HepG2 (cell line): ENCODE data around the gene UNKL. TPM values are rescaled to one million over a fixed set of nuclear protein-coding genes. Genes with fewer than 3 reads are reported as not detected.

ENCODE experiments used
- ATAC-seq: fragments of 200-7000 bp; cut with Tn5 transposase; 3 replicates; pipeline ENCODE4 v1.9.1; 2020; ENCODE audit warnings: mild to moderate bottlenecking, moderate library complexity
- BruUV-seq: library from RNA; stranded (reverse); fragments of 400-500 nt; replicated peaks from 2 replicates; lab custom pipeline; 2021; lab: Mats Ljungman, UMichigan
- CTCF ChIA-PET: fragments of 300-600 bp; formaldehyde crosslinking; extraction: SDS; loops from one replicate; lab custom pipeline; 2021; ENCODE audit warnings: low total read pairs, inconsistent platforms, low intra/inter-chr PET ratio; lab: Yijun Ruan, JAX
- POLR2A ChIA-PET: fragments of 350-600 bp; sonication (Branson Sonifier 250); formaldehyde crosslinking; loops from one replicate; lab custom pipeline; 2020; ENCODE audit warnings: antibody characterized with exemption, inconsistent platforms; lab: Yijun Ruan, JAX
- DNase-seq: peaks from one replicate; pipeline ENCODE4 v3.0.0-alpha.2; 2015; ENCODE audit warnings: low spot score
- FAIRE-seq: peaks from 3 replicates; lab custom pipeline; 2011; peaks lifted over from hg19 to GRCh38; lab: Jason Lieb, UNC
- H2AFZ ChIP-seq: one replicate; pipeline ENCODE4 v1.6.1; 2011; ENCODE audit warnings: low read length, inconsistent platforms
- H3K27ac ChIP-seq: fragments of 300-600 bp; 3 replicates; pipeline ENCODE4 v1.8.0; 2011; ENCODE audit warnings: mixed run types, mild to moderate bottlenecking, mixed read lengths, low read length, inconsistent platforms; ENCODE audit not compliant: insufficient read depth; ENCODE audit errors: extremely low read length
- H3K27me3 ChIP-seq, 2 experiments: fragments of 200-600 bp in 1 of 2; 2 replicates in 1 of 2; 3 replicates in 1 of 2; pipeline versions ENCODE4 v1.6.0 to v1.8.0; 2011; ENCODE audit warnings: low read length in 2 of 2, mild to moderate bottlenecking in 2 of 2, moderate library complexity in 2 of 2, inconsistent platforms in 1 of 2; ENCODE audit not compliant: insufficient read depth in 2 of 2, control insufficient read depth in 1 of 2
- H3K36me3 ChIP-seq, 2 experiments: fragments of 200-600 bp in 1 of 2; replicated peaks in 1 of 2; 2 replicates in 1 of 2; 3 replicates in 1 of 2; pipeline versions ENCODE4 v1.5.1 to v1.8.0; 2011; ENCODE audit warnings: low read length in 2 of 2, inconsistent platforms in 1 of 2; ENCODE audit not compliant: insufficient read depth in 2 of 2, control insufficient read depth in 1 of 2
- H3K4me1 ChIP-seq: 2 replicates; pipeline ENCODE4 v1.5.1; 2012; ENCODE audit warnings: low read length, inconsistent platforms; ENCODE audit not compliant: insufficient read depth
- H3K4me2 ChIP-seq: 2 replicates; pipeline ENCODE4 v1.6.0; 2011; ENCODE audit warnings: low read depth, low read length, inconsistent platforms
- H3K4me3 ChIP-seq, 3 experiments: fragments of 200-600 bp in 1 of 3; sonication (generic), shearing (Covaris generic) in 1 of 3; replicated peaks in 1 of 3; 2 replicates each; pipeline ENCODE4 v1.5.1; 2011 to 2016; ENCODE audit warnings: low read length in 3 of 3, inconsistent platforms in 2 of 3, low read depth in 2 of 3, mild to moderate bottlenecking in 2 of 3, control low read depth in 1 of 3, mixed read lengths in 1 of 3; ENCODE audit not compliant: insufficient read depth in 1 of 3
- H3K79me2 ChIP-seq: one replicate; pipeline ENCODE4 v1.6.1; 2011; ENCODE audit warnings: low read length, inconsistent platforms; ENCODE audit not compliant: insufficient read depth
- H3K9ac ChIP-seq: 2 replicates; pipeline ENCODE4 v1.6.0; 2011; ENCODE audit warnings: mild to moderate bottlenecking, low read depth, low read length, inconsistent platforms; ENCODE audit not compliant: insufficient read depth
- H3K9me3 ChIP-seq: 2 replicates; pipeline ENCODE4 v1.5.1; 2012; ENCODE audit warnings: mild to moderate bottlenecking, low read length
- H4K20me1 ChIP-seq: 2 replicates; pipeline ENCODE4 v1.6.0; 2011; ENCODE audit warnings: inconsistent platforms, mild to moderate bottlenecking, low read length, moderate library complexity; ENCODE audit not compliant: insufficient read depth
- EP300 ChIP-seq, 3 experiments: sonication (generic) in 1 of 3; formaldehyde crosslinking in 1 of 3; IDR thresholded peaks; 2 replicates each; pipeline versions ENCODE4 v1.5.1 to v1.6.1; 2011 to 2020; ENCODE audit warnings: low read depth in 2 of 3, low read length in 2 of 3, borderline replicate concordance in 1 of 3, improper control_type of control experiment in 1 of 3, mild to moderate bottlenecking in 1 of 3, missing genetic modification reagents in 1 of 3, moderate library complexity in 1 of 3
- GZF1 ChIP-seq: sonication (generic); formaldehyde crosslinking; IDR thresholded peaks from 2 replicates; pipeline ENCODE4 v1.5.1; 2020; ENCODE audit warnings: mild to moderate bottlenecking, missing genetic modification reagents
- HDAC2 ChIP-seq: sonication (generic); formaldehyde crosslinking; IDR thresholded peaks from 2 replicates; pipeline ENCODE4 v1.4.0; 2020; ENCODE audit warnings: missing genetic modification reagents
- HHEX ChIP-seq: IDR thresholded peaks from 2 replicates; pipeline ENCODE4 v1.6.1; 2016; ENCODE audit warnings: control low read depth
- HMG20B ChIP-seq: conservative IDR thresholded peaks from 2 replicates; pipeline ENCODE4 v1.6.1; 2016; ENCODE audit warnings: missing genetic modification reagents, missing compliant biosample characterization
- MAZ ChIP-seq, 2 experiments: sonication (generic) in 1 of 2; formaldehyde crosslinking in 1 of 2; IDR thresholded peaks; 2 replicates each; pipeline versions ENCODE4 v1.5.0 to v1.6.1; 2012 to 2020; ENCODE audit warnings: low read depth in 2 of 2, mild to moderate bottlenecking in 2 of 2, borderline replicate concordance in 1 of 2, improper control_type of control experiment in 1 of 2, low read length in 1 of 2, missing genetic modification reagents in 1 of 2, moderate library complexity in 1 of 2
- NCOA5 ChIP-seq: sonication (generic); formaldehyde crosslinking; IDR thresholded peaks from 2 replicates; pipeline ENCODE4 v1.4.0; 2020; ENCODE audit warnings: missing genetic modification reagents
- NPAS2 ChIP-seq: sonication (generic); formaldehyde crosslinking; IDR thresholded peaks from 2 replicates; pipeline ENCODE4 v1.8.0; 2022; ENCODE audit warnings: mild to moderate bottlenecking, missing genetic modification reagents, borderline replicate concordance
- ZNF281 ChIP-seq: sonication (generic); formaldehyde crosslinking; IDR thresholded peaks from 2 replicates; pipeline ENCODE4 v1.4.0; 2020; ENCODE audit warnings: missing genetic modification reagents, borderline replicate concordance
- ZNF460 ChIP-seq: sonication (generic); formaldehyde crosslinking; IDR thresholded peaks from 2 replicates; pipeline ENCODE4 v1.5.1; 2020; ENCODE audit warnings: missing genetic modification reagents, mild to moderate bottlenecking, borderline replicate concordance
- ZNF468 ChIP-seq: sonication (generic); formaldehyde crosslinking; IDR thresholded peaks from 2 replicates; pipeline ENCODE4 v1.8.0; 2022; ENCODE audit warnings: mild to moderate bottlenecking, moderate library complexity, missing genetic modification reagents
- ZSCAN31 ChIP-seq: sonication (generic); formaldehyde crosslinking; IDR thresholded peaks from 2 replicates; pipeline ENCODE4 v1.5.0; 2020; ENCODE audit warnings: low read depth, mild to moderate bottlenecking, missing genetic modification reagents
- WGBS: methylation state at CpG from one replicate; pipeline ENCODE4 v1.1.6; 2017; ENCODE audit warnings: low lambda C conversion rate; 5-methylcytosine and 5-hydroxymethylcytosine counted together
- in situ Hi-C: cut with HindIII; loops from 2 replicates; pipeline ENCODE4 v1.10.0; 2017; ENCODE audit warnings: low pct_unique_long_range_greater_than_20kb; ENCODE audit not compliant: extremely low pct_ligation_motif_present
- intact Hi-C: fragments of 100-400 bp; cut with micrococcal nuclease; formaldehyde crosslinking; loops from one replicate; pipeline ENCODE4 v1.10.0; 2022; ENCODE audit not compliant: unreplicated experiment
- polyA plus RNA-seq, 8 experiments: library from polyadenylated mRNA; depleted of rRNA in 3 of 8; stranded (reverse) in 7 of 8; unstranded in 1 of 8; fragments of >200 nt; fragmentation: Illumina TruSeq in 4 of 8; extraction: Trizol in 4 of 8; gene quantifications; 2 replicates each; pipeline versions ENCODE4 v1.2.1 to v1.2.3, GENCODE V29; 2011 to 2016; ENCODE audit warnings: low read depth in 4 of 8, missing spikeins in 1 of 8, mixed read lengths in 1 of 8; ENCODE audit not compliant: insufficient read depth in 1 of 8
- total RNA-seq, 5 experiments: library from RNA; depleted of rRNA; stranded (reverse); fragments of >200 nt; fragmentation: Illumina TruSeq; extraction: Trizol; gene quantifications; 2 replicates each; pipeline ENCODE4 v1.2.3, GENCODE V29; 2016; ENCODE audit warnings: low read depth in 1 of 5
- TF ChIP-seq, protein P1 (sequence below): sonication (generic); formaldehyde crosslinking; IDR thresholded peaks from 2 replicates; pipeline ENCODE4 v1.5.0; 2020; ENCODE audit warnings: missing genetic modification reagents
- TF ChIP-seq, protein P2 (sequence below): sonication (generic); formaldehyde crosslinking; IDR thresholded peaks from 2 replicates; pipeline ENCODE4 v1.4.0; 2020; ENCODE audit warnings: mild to moderate bottlenecking, low read depth, missing genetic modification reagents
- TF ChIP-seq, protein P3 (sequence below): fragments of 450-650 bp; IDR thresholded peaks from 2 replicates; pipeline ENCODE4 v1.6.1; 2017; ENCODE audit warnings: mild to moderate bottlenecking

The UNKL gene
- total and polyA plus RNA-seq, 2 of the 13 experiments (the other 11 are each of a cell fraction or from before 2014, with no cell fraction given): 10.4 to 17.6 TPM

DNA sequence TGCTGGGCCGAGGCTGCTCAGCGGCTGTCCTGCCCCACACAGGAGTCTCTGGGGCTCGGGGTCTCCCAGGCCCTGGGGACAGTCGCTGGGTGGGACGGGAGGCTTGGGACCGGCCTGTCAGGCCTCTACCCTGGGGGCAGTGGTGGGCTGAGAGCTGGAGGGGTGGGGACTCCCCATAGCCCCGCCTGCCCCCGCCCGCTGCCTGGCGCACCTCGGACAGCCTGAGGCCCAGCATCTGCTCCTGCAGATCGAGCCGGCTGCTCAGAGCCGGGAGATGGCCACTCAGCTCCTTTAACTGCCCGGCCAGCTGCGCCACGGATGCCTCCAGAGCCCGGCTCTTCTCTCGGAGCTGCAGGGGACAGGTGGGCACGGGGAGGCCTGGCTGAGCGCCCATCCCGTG is 23.1 kb upstream of the UNKL start:
- ATAC-seq (peak; percentile 38), FAIRE-seq (no peak)
- in situ Hi-C loops: no loop called here
- TF ChIP-seq, protein P1, sequence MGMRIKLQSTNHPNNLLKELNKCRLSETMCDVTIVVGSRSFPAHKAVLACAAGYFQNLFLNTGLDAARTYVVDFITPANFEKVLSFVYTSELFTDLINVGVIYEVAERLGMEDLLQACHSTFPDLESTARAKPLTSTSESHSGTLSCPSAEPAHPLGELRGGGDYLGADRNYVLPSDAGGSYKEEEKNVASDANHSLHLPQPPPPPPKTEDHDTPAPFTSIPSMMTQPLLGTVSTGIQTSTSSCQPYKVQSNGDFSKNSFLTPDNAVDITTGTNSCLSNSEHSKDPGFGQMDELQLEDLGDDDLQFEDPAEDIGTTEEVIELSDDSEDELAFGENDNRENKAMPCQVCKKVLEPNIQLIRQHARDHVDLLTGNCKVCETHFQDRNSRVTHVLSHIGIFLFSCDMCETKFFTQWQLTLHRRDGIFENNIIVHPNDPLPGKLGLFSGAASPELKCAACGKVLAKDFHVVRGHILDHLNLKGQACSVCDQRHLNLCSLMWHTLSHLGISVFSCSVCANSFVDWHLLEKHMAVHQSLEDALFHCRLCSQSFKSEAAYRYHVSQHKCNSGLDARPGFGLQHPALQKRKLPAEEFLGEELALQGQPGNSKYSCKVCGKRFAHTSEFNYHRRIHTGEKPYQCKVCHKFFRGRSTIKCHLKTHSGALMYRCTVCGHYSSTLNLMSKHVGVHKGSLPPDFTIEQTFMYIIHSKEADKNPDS (CRISPR knock-in tag): no peak
- TF ChIP-seq NCOA5 (CRISPR knock-in tag) (no peak), ZNF468 (CRISPR knock-in tag) (no peak), GZF1 (no peak), ZNF281 (CRISPR knock-in tag) (no peak), HMG20B (CRISPR knock-in tag) (no peak), ZNF460 (no peak), HDAC2 (CRISPR knock-in tag) (no peak), HHEX (no peak), MAZ (IDR thresholded peaks at IDR 0.05; ENCODE audit: borderline replicate concordance, low read depth, low read length) (no peak), MAZ (CRISPR knock-in tag; IDR thresholded peaks at IDR 0.05; ENCODE audit: low read depth) (no peak), ZSCAN31 (CRISPR knock-in tag) (no peak), EP300 (IDR thresholded peaks at IDR 0.05; ENCODE audit: low read depth in 2 of 2, low read length in 2 of 2) (no peak), EP300 (CRISPR knock-in tag; IDR thresholded peaks at IDR 0.05; ENCODE audit: borderline replicate concordance) (no peak), NPAS2 (CRISPR knock-in tag) (no peak)
- TF ChIP-seq, protein P2, sequence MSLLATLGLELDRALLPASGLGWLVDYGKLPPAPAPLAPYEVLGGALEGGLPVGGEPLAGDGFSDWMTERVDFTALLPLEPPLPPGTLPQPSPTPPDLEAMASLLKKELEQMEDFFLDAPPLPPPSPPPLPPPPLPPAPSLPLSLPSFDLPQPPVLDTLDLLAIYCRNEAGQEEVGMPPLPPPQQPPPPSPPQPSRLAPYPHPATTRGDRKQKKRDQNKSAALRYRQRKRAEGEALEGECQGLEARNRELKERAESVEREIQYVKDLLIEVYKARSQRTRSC (CRISPR knock-in tag): no peak
- TF ChIP-seq, protein P3, sequence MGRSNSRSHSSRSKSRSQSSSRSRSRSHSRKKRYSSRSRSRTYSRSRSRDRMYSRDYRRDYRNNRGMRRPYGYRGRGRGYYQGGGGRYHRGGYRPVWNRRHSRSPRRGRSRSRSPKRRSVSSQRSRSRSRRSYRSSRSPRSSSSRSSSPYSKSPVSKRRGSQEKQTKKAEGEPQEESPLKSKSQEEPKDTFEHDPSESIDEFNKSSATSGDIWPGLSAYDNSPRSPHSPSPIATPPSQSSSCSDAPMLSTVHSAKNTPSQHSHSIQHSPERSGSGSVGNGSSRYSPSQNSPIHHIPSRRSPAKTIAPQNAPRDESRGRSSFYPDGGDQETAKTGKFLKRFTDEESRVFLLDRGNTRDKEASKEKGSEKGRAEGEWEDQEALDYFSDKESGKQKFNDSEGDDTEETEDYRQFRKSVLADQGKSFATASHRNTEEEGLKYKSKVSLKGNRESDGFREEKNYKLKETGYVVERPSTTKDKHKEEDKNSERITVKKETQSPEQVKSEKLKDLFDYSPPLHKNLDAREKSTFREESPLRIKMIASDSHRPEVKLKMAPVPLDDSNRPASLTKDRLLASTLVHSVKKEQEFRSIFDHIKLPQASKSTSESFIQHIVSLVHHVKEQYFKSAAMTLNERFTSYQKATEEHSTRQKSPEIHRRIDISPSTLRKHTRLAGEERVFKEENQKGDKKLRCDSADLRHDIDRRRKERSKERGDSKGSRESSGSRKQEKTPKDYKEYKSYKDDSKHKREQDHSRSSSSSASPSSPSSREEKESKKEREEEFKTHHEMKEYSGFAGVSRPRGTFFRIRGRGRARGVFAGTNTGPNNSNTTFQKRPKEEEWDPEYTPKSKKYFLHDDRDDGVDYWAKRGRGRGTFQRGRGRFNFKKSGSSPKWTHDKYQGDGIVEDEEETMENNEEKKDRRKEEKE: no peak

More for the DNA sequence above, 23.1 kb upstream of the UNKL start:
- BruUV-seq: no TSS peak
- no peak overlapping the region for H2AFZ ChIP-seq
- no peak overlapping the region for H3K27ac ChIP-seq
- H3K27me3 ChIP-seq: peaks cover 6 to 27% of the 10 kb centered on the region in 2 experiments; a peak in 4 of 5 replicates
- H3K9me3 ChIP-seq: no peaks in the 10 kb centered on the region
- WGBS: 0% methylated on average over 3 of the region's 22 CpGs
- POLR2A ChIA-PET: interaction anchor here (1.1 to 2.6 kb wide), 4 partner anchors 17 to 38 kb away, joined by 3 to 19 read pairs (median 4); partner anchors contain the start of gene UQCC4
- DNase-seq: no peak
- CTCF ChIA-PET: no interaction called here
- H3K4me3 ChIP-seq: peak overlapping the region; percentile 24 to 65 (median 24); a peak in 2 of 6 replicates
- H3K4me1 ChIP-seq: peaks cover 68% of the 10 kb centered on the region
- intact Hi-C loops: no loop called here
- H4K20me1 ChIP-seq: no peaks in the 10 kb centered on the region
- no peaks in the 10 kb centered on the region for H3K79me2 ChIP-seq
- H3K4me2 ChIP-seq: peak overlapping the region; percentile 75
- no peaks in the 10 kb centered on the region for H3K36me3 ChIP-seq
- H3K9ac ChIP-seq: peak overlapping the region; percentile 15; the same call in 1 of the 2 replicates
